GM18517 (cell line): Measurements from ENCODE around the gene IMMT.

Experiments used
- ATAC-seq: cut with Tn5 transposase; IDR thresholded peaks from one replicate; pipeline ENCODE4 v1.9.1; 2021; ENCODE audit warnings: mild to moderate bottlenecking, moderate library complexity; ENCODE audit not compliant: unreplicated experiment

The IMMT gene

DNA sequence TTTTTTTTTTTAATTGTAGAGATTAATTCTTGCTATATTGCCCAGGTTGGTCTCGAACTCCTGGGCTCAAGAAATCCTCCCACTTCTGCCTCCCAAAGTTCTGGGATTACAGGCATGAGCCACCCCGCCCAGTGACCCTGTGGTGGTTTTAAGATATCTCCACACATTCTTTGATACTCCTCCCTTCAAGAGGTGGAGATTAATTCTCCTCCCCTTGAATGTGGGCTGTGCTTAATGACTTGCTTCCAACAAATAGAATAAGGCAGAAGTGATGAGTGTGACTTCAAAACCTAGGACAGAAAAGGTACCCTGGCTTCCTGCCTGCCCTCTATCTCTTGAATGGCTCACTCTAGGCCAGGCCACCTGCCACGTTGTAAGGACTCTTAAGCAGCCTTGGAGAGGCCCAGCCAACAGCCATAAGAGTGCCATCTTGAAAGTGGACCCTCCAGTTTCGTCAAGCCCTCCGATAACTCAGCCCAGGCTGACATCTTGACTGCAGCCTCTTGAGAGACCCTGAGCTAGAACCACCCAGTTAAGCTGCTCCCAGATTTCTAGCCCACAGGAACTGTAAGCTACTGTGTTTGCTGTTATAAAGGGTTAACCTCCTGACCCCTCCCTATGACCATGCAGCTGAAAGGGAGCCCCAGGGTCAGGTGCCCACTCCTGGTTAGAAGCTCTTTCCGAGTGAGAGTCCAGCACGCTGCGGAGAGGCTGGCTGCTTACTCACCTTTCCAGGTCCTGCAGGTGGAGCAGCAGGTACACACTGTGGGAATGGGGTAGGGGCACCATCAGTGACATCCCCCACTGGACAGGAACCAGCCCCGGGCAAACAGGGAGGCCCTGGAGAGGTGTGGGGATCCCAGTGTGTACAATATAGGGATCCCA is 31.6 kb upstream of the IMMT start:
- ATAC-seq = no peak

DNA sequence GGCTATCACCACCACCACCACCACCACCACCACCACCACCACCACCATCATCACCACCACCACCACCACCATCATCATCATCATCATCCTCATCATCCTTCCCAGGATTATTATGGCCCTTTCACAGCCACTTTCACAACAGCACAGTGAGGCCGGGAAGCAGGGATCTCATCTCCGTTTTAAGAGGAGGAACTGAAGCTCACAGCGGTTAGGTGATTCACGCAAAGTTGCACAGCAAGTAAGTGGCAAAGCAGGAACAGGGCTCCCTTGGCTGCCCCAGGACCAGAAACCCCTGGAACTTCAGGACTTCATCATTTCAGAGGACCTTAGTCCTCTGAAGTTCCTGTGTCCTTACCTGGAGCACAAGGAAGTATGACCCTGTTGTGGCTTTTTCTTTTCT is 30.8 kb upstream of the IMMT start:
- no peak for ATAC-seq

DNA sequence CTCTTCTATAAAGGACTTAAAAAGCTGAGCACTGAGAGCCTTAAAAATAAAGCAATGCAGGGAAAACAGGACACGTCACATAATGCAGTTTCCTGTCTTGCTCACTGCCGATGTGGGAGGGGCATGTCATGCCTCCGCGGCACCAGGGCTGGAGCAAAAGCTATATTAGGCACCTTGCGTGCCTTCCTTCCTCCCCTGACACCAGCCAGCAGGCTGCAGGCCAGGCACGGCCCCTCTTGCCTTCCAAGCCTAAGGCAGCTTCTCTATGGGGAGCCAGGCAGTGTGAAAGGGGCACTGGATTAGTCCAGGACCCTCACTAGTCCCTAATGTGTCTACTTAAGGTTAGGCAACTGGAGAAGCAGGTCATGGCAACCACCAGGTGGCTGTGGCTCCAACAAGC is 30.3 kb upstream of the IMMT start:
- ATAC-seq = peak; percentile 52

DNA sequence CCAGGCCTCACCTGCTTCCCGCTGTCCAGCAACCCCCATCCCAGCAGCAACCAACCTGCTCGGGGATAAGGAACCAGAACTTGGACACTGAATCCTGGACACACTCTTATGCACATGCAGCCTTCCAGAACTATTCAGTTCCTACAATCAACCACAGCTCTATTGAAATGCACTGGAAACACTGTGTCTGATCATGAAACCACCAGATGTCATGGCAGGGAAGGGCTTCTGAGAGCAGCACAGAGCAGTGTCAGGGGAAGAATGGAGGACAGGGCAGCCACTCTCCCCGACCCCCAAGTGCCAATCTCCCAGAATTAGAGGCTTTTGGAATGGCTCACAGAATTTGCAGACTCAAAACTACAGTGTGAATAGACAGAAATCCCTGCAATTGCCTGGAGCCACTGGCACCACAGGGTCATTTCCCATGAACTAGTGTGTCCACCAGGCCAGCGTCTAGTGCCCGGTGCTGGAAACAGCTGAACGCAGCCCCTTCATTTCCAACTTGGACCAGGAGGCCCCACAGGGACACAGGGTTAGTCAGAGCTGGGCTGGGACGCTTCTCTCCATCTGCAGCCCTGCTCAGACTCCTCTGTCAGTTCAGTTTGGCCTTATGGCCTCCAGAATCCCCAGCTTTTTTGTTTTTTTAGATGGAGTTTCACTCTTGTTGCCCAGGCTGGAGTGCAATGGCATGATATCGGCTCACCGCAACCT is 29.5 kb upstream of the IMMT start:
- no peak for ATAC-seq

DNA sequence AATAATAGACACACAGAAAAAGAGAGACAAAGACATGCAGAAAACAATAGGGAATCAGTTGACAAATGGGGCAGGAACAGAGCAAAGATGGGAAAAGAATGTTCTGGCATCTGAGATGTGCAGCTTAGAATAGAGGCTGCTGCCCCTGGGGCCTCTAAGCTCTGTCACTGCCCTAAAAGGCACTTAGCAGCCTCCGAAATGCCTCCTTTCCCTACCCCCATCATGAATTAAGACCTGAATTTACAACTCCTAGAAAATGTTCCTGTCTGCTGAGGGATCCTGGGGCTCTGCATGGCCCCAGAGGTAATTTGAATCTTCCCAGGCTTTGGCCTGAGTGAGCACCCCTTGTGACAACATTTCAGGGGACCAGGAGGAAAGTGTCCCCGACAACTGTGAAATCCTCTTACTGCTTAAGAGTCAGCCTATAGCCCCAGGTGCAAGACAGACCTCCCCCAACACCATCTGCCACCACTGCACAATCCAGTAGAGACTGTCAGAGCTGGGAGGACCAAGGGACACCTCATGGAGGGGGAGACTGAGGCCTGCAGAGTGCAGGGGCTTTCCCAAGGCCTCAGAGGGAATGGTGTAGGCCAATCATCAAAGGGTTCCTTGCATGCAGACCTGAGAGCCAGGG is 28.8 kb upstream of the IMMT start:
- ATAC-seq = no peak

DNA sequence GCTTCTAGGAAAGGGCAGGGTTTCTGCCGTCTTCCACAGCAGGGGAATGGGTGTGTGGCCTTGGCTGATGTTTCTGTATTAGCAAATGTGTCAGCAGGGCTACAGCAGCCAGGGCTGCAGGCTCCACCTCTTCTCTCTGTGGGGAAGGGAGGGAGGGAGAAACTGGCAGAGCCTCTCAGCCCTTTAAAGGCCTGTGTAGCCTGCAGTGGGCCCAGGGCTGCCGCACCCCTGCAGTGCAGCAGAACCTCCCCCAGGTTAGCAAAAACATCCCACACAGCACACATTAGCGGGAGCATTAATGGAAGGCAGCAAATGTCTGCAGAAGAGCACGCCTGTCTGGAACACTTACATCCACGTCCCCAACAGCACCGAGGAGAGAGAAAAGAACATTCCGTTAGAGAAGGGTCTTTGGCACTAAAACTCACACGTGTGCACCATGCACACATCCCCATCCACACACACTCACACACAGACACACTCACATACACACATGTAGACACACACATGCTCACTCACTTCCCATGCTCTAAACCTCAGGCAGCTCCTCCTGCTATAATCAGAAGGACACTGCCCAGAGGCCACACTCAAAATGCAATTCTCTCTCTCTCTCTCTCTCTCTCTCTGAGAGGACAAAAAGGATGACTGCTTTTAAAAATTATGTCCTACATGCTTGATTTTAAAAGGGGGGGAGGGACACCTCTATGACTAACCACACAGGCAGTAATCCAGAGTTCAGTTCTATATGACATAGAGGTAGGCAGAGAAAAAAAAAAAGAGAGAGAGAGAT is 28.1 kb upstream of the IMMT start:
- no peak for ATAC-seq

DNA sequence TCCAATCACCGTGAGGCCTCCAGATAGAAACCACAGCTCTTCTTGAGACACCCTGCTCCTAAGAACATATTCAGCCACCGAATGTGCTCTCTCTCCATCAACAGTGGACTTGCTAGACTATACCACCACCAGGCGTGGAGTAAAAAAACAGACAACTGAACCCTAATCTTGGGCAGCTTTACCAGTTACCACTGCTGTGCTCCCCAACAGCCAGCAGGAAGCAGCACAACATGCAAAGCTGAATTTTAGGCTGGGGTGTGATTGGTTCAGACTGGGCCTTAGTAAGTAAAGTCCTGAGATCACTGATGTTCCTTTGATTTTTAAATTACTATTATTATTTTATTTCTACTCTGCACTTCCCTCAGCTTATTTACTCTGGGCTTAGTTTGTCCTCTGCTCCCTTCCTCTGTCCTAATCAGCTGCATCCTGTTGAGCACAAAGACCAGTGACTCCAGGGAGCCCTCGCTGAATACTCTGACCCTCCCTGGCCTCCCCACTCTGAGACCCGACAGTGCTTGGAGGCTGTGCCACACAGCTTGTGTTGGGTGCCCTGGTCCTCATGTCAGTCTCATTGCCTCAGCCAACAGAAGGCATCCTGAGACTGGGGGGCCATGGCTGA is 25.9 kb upstream of the IMMT start:
- ATAC-seq = no peak

DNA sequence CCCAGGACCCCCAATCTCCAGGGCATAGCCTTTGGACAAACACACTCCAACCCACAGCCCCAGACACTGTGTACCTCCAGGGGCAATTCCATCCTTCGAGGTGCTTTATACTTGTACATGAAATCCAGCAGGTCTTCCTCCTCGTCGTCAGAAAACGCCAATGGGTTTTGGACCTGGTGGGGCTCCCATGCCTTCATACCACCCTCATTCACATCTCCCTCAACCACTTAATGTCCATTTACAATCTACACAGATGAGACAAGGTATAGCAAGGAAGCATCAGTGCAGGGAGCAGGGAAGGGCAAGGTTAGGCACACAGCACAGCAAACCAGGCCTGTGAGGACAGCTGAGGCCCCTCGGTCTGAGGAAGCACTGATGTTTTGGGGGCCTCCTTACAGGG is 24.6 kb upstream of the IMMT start:
- ATAC-seq = no peak

DNA sequence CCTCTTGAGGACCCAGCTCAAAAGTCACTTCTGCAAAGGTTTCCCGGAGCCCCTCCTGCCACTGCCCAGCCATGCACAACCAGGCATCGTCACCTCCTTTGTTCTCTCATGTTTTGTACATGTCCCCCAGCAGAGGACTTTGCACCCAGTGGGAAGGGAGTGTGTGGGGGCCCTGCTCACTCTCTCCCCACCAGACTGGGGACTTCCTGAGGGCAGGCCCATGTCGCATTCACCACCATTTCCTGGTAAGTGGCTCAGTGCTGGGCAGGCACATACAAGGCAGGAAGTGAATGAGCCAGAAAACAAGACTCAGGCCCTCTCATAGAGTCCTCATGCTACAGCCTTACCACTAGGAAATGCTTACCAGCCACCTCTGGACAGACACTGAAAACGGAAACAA is 22.9 kb upstream of the IMMT start:
- no peak for ATAC-seq

DNA sequence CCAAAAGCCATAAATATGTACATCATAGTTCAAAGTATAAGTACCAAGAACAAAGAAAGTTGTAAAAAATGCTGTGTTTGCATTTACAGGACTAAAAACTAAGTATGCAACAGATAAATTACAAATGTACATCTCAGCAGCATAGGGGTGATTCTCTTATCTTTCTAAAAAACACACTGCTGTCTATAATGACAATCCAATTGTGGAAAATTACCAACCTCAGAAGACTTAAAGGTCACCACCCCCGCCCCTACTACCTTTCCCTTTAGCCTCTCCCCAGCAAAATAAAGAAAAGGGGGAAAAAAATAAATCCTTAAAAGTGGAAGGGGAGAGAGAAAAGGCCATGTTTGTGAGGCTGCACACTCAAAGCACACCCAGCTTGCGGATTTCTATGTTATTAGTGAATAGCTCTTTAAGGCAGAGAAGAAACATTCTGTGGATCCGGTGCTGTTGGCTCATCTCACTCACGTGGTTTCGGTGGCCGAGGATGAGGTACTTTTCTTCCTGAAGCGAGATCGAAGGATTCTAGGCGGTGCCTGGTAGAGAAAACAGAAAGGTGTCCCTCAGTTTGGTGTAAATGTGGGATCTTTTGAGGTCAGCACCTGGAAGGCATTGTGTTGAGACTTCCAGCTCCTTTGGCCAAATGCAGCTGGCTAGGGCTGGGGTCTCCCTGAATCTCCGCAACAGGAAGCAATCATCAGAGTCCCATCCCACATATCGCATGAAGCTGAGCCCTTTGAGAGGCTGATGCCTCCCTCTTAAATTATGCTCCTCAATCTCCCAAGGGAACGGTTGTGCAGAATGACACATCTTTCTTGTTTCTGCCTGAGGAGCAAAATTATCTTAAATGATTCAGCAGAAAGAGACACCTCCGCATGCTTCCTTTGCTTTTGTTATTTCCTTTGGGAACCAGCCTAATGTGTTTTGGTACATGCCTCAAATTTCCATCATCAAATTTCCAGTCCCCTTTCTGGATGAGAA is 21.6 kb upstream of the IMMT start:
- ATAC-seq = no peak

DNA sequence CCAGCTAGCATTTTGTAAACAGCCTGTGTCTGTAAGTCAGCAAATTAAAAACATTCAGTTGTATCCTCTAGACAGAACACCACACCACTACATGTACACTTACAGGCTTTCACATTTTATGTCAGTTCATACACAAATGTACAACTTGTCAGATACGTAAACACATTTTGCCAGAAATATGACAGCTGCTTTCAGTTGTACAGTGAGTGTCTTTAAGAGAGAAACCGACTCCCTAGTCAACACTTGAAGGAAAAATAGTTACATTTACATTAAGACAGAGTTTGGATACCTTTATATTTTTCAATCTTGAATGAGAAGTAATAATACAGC is 19.2 kb upstream of the IMMT start:
- ATAC-seq = no peak

DNA sequence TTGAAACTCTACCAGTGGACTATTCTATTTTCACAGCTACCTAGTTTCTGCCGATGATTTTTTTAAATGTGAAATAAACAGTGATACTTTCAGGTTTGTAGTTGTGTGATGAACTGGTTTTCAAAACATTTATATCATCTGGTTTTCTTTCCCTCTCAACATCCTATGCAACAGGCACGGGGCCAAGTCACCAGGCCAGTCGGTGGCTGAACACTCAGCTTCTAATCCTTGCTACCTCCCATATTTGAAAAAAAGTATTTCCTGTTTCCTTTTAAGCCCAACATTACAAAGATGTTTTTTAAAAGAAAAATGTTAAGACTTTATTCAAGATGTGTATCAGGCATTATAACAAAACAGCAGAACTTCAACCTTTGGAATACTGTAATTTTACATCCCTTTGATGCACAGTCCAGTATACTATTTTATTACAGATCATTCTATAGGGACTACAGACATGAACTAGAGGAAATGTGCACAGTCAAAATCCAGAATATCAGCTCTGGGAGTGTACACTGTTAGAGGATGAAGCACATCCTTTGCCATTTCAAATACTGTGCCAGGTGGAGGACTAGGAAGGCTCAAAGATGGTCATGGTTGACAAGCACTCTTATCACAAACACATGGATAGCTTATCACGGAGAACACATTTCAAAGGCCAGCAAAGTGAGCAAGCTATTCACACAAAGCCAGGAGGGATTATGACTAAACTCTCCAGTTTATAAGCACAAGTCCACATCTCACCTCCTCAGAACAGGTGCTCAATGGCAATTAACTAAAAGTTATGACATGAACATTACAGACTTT is 18.6 kb upstream of the IMMT start:
- no peak for ATAC-seq

DNA sequence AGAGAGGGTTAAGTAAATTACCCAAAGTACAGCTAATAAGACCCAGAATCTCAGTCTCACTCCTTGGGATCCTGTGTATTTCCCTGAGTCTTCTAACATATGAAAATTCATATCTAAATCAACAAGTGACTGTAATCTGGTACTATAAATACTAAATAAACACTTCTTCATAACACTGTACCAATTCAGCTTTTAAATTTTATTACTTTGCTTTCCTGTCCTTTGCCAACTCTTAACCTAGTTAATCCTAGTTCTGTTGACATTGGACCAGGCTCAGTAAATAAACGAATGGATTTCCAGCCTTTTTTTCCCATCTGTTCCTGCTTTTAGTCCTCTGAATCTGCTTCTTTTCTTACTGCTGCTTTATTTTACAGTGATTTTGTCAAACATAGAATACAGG is 17.8 kb upstream of the IMMT start:
- ATAC-seq = no peak

DNA sequence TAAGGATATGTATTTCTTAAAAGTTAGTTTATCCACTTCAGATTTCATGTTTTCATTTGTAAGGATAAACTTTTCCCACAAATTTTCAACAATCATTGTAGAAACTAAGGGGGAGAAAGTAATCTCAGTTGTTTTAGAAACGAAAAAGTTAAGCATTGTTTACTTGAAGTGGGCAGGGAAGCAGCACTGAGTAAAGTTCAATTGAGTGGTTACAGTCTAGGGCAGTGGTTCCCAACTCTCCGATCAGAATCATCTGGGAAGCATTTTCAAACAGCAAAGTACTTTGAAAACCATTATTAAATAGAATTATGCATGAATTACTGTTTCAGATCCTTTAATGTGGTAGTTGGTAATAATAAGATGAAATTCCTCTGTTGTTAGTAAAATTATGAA is 16.5 kb upstream of the IMMT start:
- ATAC-seq = no peak

DNA sequence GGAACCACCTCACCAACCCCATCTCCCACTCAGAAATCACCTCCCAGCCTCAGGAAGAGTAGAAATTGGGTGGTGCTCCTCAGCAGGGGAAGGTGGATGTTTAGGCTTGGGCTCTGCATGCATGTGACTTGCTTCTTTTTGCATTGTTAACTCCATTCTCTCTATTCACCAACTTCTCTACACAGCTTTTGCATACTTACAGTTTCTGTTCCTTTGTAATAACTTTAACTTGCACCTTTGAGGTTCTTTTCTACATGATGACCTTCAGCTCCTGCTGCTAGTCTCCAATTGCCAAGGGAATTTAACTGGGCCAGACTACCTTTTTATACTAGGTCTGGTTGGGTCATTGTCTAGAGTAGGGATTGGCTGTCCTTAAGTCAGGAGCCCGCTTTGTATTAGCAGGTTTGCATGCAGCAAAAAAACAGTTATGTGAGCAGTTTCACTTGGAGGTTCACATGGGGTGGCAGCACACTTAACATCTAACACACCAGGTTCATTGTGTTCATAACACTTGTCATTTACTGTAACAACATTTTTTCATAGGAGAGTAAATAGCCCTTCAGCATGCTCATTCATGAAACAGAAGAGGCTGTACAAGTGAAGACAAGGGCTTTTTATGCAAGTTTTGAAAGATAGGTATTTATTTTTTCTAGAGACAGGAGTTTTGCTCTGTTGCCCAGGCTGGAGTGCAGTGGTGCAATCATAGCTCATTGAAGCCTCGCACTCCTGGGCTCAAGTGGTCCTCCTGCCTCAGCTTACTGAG is 16.0 kb upstream of the IMMT start:
- ATAC-seq = no peak

DNA sequence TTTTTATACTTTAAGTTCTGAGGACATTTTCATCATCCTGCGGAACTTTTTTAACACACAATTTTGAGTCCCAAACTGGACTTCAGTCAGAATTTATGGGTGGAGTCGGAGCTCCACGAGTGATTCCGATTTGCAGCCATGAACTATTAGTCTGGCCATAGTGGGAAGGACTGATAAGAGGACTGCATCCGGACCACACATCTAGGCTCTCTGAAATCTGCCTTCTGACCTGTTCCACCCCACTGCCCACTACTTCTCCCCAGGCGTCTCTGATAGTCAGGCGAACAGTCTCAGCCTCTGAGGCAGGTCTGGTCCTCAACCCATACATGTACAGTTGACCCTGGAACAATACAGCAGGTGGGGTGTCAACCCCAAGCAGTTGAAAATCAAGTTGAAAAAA is 9.2 kb upstream of the IMMT start:
- no peak for ATAC-seq

DNA sequence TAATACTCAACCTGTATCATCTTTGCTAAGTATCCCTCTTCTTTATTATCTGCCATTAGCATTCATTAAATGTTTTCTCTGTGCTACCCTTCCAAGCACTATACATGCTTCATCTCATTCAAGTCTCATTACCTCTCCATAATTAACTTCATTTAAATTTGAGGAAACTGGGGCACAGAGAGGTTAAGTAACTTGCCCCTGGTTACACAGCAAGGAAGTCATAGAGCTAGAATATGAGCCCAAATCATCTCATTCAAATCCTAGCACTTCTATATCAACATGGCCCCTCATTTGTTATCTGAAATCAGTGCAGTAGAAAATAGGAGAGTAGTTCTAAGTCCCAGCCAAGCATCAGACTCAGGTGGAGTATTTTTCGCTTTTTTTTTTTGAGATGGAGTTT is 8.4 kb upstream of the IMMT start:
- ATAC-seq = no peak

DNA sequence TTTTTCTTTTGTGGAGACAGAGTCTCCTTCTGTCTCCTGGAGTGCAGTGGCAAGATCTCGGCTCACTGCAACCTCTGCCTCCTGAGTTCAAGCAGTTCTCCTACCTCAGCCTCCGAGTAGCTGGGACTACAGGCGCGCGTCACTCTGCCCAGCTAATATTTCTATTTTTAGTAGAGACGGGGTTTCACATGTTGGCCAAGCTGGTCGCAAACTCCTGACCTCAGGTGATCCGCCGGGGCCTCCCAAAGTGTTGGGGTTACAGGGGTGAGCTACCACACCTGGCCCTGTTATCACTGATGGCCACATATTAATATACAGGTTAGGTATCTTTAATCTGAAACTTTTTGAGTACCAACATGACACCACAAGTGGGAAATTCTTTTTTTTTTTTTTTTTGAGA is 7.4 kb upstream of the IMMT start:
- no peak for ATAC-seq
